GM10248 (cell line): ENCODE results near the gene MTMR3.

Experiments used
- CTCF ChIA-PET: fragments of 300-600 bp; sonication (Branson Sonifier 250); formaldehyde crosslinking; extraction: SDS; loops from one replicate; lab custom pipeline; 2021; ENCODE audit warnings: antibody characterized with exemption; lab: Yijun Ruan, JAX
- POLR2A ChIA-PET: fragments of 350-650 bp; sonication (Branson Sonifier 250); formaldehyde crosslinking; extraction: SDS; loops from one replicate; lab custom pipeline; 2020; ENCODE audit warnings: antibody characterized with exemption; lab: Yijun Ruan, JAX
- DNase-seq: peaks from one replicate; pipeline ENCODE4 v3.0.0; 2012; ENCODE audit errors: extremely low spot score
- CTCF ChIP-seq: IDR thresholded peaks from 2 replicates; pipeline ENCODE4 v1.5.1; 2012; ENCODE audit warnings: mild to moderate bottlenecking, low read depth; ENCODE audit errors: extremely low read depth, missing control alignments, control extremely low read depth

Gene MTMR3

GRCh38 chr22:29975494-29975893 is 92.5 kb downstream of the MTMR3 start:
- ChIA-PET CTCF (interaction anchor here (0.9 to 1.3 kb wide), 2 partner anchors 10 to 22 kb away, joined by 3 to 4 read pairs; no protein-coding TSS in a partner anchor), POLR2A (no interaction called here)
- DNase-seq, result no peak
- TF ChIP-seq CTCF, result no peak

GRCh38 chr22:29977107-29977506 is 94.1 kb downstream of the MTMR3 start:
- POLR2A ChIA-PET, result no interaction called here
- TF ChIP-seq CTCF, result no peak
- no peak for DNase-seq
- CTCF ChIA-PET, result interaction anchor here (6.1 kb wide), 1 partner anchor 27 kb away, joined by 37 read pairs; no protein-coding TSS in a partner anchor

GRCh38 chr22:29979777-29980321 is 96.9 kb downstream of the MTMR3 start:
- CTCF ChIA-PET, result interaction anchor here (1.1 to 6.1 kb wide), 4 partner anchors 10 to 98 kb away, joined by 3 to 37 read pairs (median 5); no protein-coding TSS in a partner anchor
- DNase-seq, result peak; percentile 41
- POLR2A ChIA-PET, result interaction anchor here (0.6 kb wide), 1 partner anchor 209 kb away, joined by 8 read pairs; no protein-coding TSS in a partner anchor
- no peak for TF ChIP-seq CTCF

- ChIA-PET CTCF (no interaction called here), POLR2A (no interaction called here)
- no peak for DNase-seq
- no peak for TF ChIP-seq CTCF
Measured at GRCh38 chr22:29983296-29983917, 100.4 kb downstream of the MTMR3 start.

- no peak for TF ChIP-seq CTCF
- ChIA-PET POLR2A (no interaction called here), CTCF (interaction anchor here (0.9 to 2.4 kb wide), 3 partner anchors 9 to 19 kb away, joined by 3 to 6 read pairs (median 6); no protein-coding TSS in a partner anchor)
- DNase-seq, result no peak
Measured at GRCh38 chr22:29985912-29986311, 102.9 kb downstream of the MTMR3 start.

GRCh38 chr22:29987137-29987536 is 104.2 kb downstream of the MTMR3 start:
- no peak for TF ChIP-seq CTCF
- DNase-seq, result no peak
- POLR2A ChIA-PET, result no interaction called here
- CTCF ChIA-PET, result interaction anchor here (1.1 to 2.2 kb wide), 3 partner anchors 14 to 25 kb away, joined by 3 to 8 read pairs (median 3); no protein-coding TSS in a partner anchor
